Purkinje cell (primary cell): ENCODE measurements around the gene XAGE1A. TPM values are rescaled to one million over a fixed set of nuclear protein-coding genes. Genes with fewer than 3 reads are reported as not detected.

Experiments
- polyA plus RNA-seq: library from polyadenylated mRNA; unstranded; fragments of >200 nt; fragmentation: Nextera tagmentation; gene quantifications from 2 replicates; pipeline ENCODE4 v1.2.1, GENCODE V29; 2014

The XAGE1A gene
- polyA plus RNA-seq: not detected in 2 replicates

GRCh38 chrX:52495545-52496418 is at the start of gene XAGE1A:
Gene XAGE1A, plus strand, starts transcription at chrX:52495808. Its CDS starts 1,554 bp downstream, at chrX:52497362.

DNA sequence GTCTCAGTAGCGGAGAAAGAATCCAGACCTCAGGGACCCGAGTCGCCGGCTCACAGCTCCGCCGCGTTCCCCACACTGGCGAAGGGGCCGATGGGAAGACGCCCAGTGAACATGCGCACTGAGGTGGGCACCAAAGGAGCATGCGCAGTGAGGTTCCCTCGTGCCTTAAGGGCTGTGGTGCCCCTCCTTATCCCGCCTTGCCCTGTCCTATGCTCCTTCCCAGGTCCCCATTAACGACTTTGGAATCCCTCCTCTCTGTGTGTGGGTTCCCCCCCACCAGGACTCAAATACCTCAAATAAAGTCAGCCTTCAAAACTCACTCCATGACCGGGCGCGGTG is 21.3 kb downstream of the XAGE1A start, which contains the start of gene XAGE1B:
Gene XAGE1B (minus strand): TSS at position 77 of the 339 bp plus-strand sequence. CDS start 1,536 bp downstream, outside the sequence.

Other genes starting within 250 kb of the XAGE1A start
- gene XAGE2, start 126.8 kb upstream of the XAGE1A start, polyA plus RNA-seq: not detected in 2 replicates
- not detected in 2 replicates for gene XAGE1B, start 21.3 kb downstream of the XAGE1A start, polyA plus RNA-seq
- not detected in 2 replicates for gene SSX7, start 159.1 kb downstream of the XAGE1A start, polyA plus RNA-seq
- gene SSX2, start 211.4 kb downstream of the XAGE1A start, polyA plus RNA-seq: not detected in 2 replicates